Osteoblast (primary cell): ENCODE results near the gene CARHSP1. TPM values are rescaled to one million over a fixed set of nuclear protein-coding genes. Genes with fewer than 3 reads are reported as not detected.
A peak's percentile ranks its signal among the peaks of the same experiment; 100 is the strongest.

ENCODE experiments used
- DNase-seq: peaks from one replicate; pipeline ENCODE4 v3.0.0; 2011; ENCODE audit warnings: low spot score, mixed read lengths; ENCODE audit not compliant: insufficient read length; ENCODE audit errors: missing footprints
- H2AFZ ChIP-seq: 2 replicates; pipeline ENCODE4 v1.6.0; 2011; ENCODE audit warnings: mild to moderate bottlenecking, low read length
- H3K27ac ChIP-seq: 2 replicates; pipeline ENCODE4 v1.5.1; 2011; ENCODE audit warnings: mild to moderate bottlenecking, low read depth, low read length, moderate library complexity
- H3K27me3 ChIP-seq: 2 replicates; pipeline ENCODE4 v1.6.0; 2012; ENCODE audit warnings: mild to moderate bottlenecking, control low read depth, inconsistent platforms, low read length, moderate library complexity; ENCODE audit not compliant: insufficient read depth
- H3K36me3 ChIP-seq: 2 replicates; pipeline ENCODE4 v1.5.1; 2011; ENCODE audit warnings: mild to moderate bottlenecking, low read length, control low read depth, moderate library complexity; ENCODE audit not compliant: insufficient read depth
- H3K4me1 ChIP-seq: 2 replicates; pipeline ENCODE4 v1.5.1; 2011; ENCODE audit warnings: mild to moderate bottlenecking, low read length, control low read depth, moderate library complexity; ENCODE audit not compliant: insufficient read depth
- H3K4me2 ChIP-seq: 2 replicates; pipeline ENCODE4 v1.6.0; 2011; ENCODE audit warnings: mild to moderate bottlenecking, low read length; ENCODE audit not compliant: insufficient read depth
- H3K4me3 ChIP-seq: fragments of 200-600 bp; sonication (generic); 3 replicates; pipeline ENCODE4 v1.5.1; 2012; ENCODE audit warnings: mild to moderate bottlenecking, low read length, inconsistent platforms; ENCODE audit not compliant: insufficient read depth
- H3K79me2 ChIP-seq: 2 replicates; pipeline ENCODE4 v1.6.0; 2012; ENCODE audit warnings: mild to moderate bottlenecking, low read length, control low read depth, inconsistent platforms; ENCODE audit not compliant: insufficient read depth
- H3K9me3 ChIP-seq: 2 replicates; pipeline ENCODE4 v1.5.1; 2011; ENCODE audit warnings: low read depth, low read length, control low read depth
- H4K20me1 ChIP-seq: 2 replicates; pipeline ENCODE4 v1.6.0; 2012; ENCODE audit warnings: mild to moderate bottlenecking, low read length, control low read depth; ENCODE audit not compliant: insufficient read depth
- total RNA-seq: library from RNA; depleted of rRNA; stranded (reverse); fragments of >200 nt; gene quantifications from 2 replicates; pipeline ENCODE4 v1.2.3, GENCODE V29; 2012
- TF ChIP-seq, protein P1 (sequence below): IDR thresholded peaks from 2 replicates; pipeline ENCODE4 v1.5.1; 2011; ENCODE audit warnings: mild to moderate bottlenecking, low read depth, low read length, moderate library complexity; ENCODE audit errors: extremely low read depth

Gene CARHSP1
- total RNA-seq, 1 donor = 92.6 TPM

DNA sequence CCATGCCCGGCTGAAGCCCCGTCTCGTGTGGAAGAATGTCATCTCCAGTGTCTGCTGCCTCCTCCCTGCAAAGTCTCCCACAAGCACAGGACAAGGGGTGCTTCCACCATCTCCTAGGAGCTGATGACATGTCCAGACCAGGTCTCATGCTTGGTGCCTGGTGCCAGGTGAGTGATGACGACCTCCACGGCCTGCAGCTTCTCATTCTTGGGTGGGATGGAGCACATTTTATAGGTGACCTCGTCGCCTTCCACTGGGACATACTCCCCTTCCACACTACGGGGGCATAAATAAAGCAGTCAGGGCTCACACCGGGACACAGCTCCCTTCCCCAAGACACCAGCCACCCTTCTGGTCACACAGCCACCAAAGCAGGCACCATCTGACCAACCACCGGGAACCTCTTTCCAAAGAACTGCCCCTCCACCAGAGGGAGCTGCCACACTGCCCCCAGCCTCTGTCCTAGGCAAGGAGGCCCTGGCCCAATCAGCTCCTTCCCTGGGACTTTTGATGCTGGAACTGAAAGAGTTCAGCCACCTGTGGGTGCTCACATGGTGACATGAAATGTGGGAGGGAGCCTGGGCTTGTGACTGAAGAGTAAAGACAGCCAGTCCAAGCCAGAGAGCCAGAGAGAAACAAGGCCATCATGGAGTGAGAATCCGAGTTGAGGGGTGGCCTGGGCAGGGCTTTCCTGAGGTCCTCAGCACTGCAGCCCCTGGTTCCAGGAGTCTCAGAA, 13.6 kb downstream of the CARHSP1 start:
- no peak overlapping the region for H3K4me2 ChIP-seq
- H3K9me3 ChIP-seq = no peaks in the 10 kb centered on the region
- H3K27me3 ChIP-seq = no peaks in the 10 kb centered on the region
- H3K36me3 ChIP-seq = peaks cover 64% of the 10 kb centered on the region
- peaks cover 9% of the 10 kb centered on the region for H3K4me1 ChIP-seq
- no peak for DNase-seq
- no peak overlapping the region for H2AFZ ChIP-seq
- H3K4me3 ChIP-seq = no peak overlapping the region
- H4K20me1 ChIP-seq = peaks cover 24% of the 10 kb centered on the region
- TF ChIP-seq, protein P1, sequence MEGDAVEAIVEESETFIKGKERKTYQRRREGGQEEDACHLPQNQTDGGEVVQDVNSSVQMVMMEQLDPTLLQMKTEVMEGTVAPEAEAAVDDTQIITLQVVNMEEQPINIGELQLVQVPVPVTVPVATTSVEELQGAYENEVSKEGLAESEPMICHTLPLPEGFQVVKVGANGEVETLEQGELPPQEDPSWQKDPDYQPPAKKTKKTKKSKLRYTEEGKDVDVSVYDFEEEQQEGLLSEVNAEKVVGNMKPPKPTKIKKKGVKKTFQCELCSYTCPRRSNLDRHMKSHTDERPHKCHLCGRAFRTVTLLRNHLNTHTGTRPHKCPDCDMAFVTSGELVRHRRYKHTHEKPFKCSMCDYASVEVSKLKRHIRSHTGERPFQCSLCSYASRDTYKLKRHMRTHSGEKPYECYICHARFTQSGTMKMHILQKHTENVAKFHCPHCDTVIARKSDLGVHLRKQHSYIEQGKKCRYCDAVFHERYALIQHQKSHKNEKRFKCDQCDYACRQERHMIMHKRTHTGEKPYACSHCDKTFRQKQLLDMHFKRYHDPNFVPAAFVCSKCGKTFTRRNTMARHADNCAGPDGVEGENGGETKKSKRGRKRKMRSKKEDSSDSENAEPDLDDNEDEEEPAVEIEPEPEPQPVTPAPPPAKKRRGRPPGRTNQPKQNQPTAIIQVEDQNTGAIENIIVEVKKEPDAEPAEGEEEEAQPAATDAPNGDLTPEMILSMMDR = peak; percentile 13
- H3K27ac ChIP-seq = no peak overlapping the region
- H3K79me2 ChIP-seq = peaks cover 20% of the 10 kb centered on the region

DNA sequence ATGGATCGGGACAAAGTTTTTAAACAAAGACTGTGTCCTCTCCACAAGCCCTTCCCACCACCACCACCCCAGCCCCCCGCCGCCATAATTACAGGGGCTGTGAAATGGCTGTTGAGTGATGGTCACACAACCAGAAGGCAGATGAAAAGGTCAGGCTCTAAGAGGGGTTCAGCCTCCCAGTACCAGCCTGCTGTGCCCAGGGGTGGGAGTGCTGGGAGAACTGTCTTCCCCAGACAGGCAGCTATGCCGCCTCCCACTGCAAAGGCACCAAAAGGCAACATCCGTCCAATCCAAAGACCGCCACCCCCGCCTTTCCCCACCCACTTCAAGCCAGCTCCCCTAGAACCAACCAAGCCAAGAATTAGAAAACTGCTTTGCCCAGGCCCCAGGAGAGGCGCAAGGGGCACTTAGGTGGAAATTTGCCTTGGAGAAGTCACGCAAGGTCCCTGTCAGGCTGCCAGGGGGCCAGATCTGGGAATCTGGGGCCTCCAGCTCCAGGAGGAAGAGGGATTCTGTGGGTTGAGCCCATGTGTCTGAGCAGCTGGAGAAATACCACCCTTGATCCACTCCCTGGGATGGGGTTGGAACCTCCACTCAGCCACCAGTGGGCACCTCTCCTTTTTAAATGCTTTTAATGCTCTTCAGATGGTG, 14.4 kb downstream of the CARHSP1 start:
- H3K27me3 ChIP-seq = no peaks in the 10 kb centered on the region
- peaks cover 14% of the 10 kb centered on the region for H3K4me1 ChIP-seq
- TF ChIP-seq, protein P1 = no peak
- peaks cover 29% of the 10 kb centered on the region for H4K20me1 ChIP-seq
- no peak overlapping the region for H3K4me3 ChIP-seq
- peak; percentile 6 for DNase-seq
- H3K27ac ChIP-seq = no peak overlapping the region
- H2AFZ ChIP-seq = no peak overlapping the region
- peaks cover 70% of the 10 kb centered on the region for H3K36me3 ChIP-seq
- H3K79me2 ChIP-seq = peaks cover 14% of the 10 kb centered on the region
- H3K4me2 ChIP-seq = no peak overlapping the region
- no peaks in the 10 kb centered on the region for H3K9me3 ChIP-seq

DNA sequence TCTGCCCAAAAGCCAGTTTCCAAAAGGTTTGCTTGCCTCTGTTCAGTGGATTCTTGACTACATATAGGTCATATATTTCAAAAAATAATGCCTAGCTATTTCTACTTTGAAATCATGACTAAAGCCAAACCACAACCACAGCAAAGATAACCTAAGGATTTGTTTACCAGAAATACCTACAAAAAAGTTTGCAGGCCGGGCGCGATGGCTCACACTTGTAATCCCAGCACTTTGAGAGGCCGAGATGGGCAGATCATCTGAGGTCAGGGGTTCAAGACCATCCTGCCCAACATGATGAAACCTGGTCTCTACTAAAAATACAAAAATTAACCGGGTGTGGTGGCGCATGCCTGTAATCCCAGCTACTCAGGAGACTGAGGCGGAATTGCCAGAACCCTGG, 15.2 kb downstream of the CARHSP1 start:
- TF ChIP-seq, protein P1 = no peak
- Histone ChIP-seq H3K27me3 (no peaks in the 10 kb centered on the region), H3K27ac (no peak overlapping the region), H4K20me1 (peaks cover 29% of the 10 kb centered on the region), H3K79me2 (peaks cover 6% of the 10 kb centered on the region), H3K4me3 (no peak overlapping the region), H3K9me3 (no peaks in the 10 kb centered on the region), H3K4me2 (no peak overlapping the region), H2AFZ (no peak overlapping the region), H3K4me1 (peaks cover 22% of the 10 kb centered on the region), H3K36me3 (peaks cover 69% of the 10 kb centered on the region)
- DNase-seq = no peak

DNA sequence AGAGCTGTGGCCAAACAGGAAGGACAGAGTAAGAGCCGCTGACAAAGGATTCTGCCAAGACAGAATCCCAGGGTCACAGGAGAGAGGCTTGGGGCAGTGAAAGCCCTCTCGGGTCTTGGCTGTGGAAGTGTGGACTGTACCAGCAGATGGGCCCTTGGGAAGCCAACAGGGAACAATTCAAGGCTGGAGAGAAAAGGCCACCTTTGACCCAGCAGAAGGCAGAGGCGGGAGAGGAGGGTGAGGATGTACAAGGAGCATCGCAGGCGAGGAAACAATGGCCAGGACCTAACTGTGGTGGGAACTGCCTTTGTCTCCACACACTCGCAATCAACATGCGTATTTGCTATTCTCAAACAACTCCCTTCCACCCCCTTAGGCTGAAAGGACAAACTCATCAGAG, 15.7 kb downstream of the CARHSP1 start:
- TF ChIP-seq, protein P1 = no peak
- Histone ChIP-seq H3K27ac (peak overlapping the region; percentile 21), H3K79me2 (peaks cover 3% of the 10 kb centered on the region), H3K36me3 (peaks cover 69% of the 10 kb centered on the region), H3K9me3 (no peaks in the 10 kb centered on the region), H3K4me2 (no peak overlapping the region), H2AFZ (no peak overlapping the region), H3K4me1 (peaks cover 26% of the 10 kb centered on the region), H3K4me3 (no peak overlapping the region), H3K27me3 (no peaks in the 10 kb centered on the region), H4K20me1 (peaks cover 26% of the 10 kb centered on the region)
- DNase-seq = no peak
